IgD-negative memory B cell (primary cell): ENCODE results near the gene EXOC4. TPM values are rescaled to one million over a fixed set of nuclear protein-coding genes. Genes with fewer than 3 reads are reported as not detected.

ENCODE experiments used
- H3K27ac Mint-ChIP-seq, 3 donors: one replicate each; pipeline ENCODE4 v1.8.0; 2020 to 2022; ENCODE audit warnings: mild to moderate bottlenecking in 3 of 3, mixed read lengths in 3 of 3, moderate library complexity in 1 of 3
- H3K27me3 Mint-ChIP-seq: one replicate; pipeline ENCODE4 v1.8.0; 2021; ENCODE audit warnings: mixed read lengths
- H3K36me3 Mint-ChIP-seq: one replicate; pipeline ENCODE4 v1.8.0; 2020; ENCODE audit warnings: mild to moderate bottlenecking, mixed read lengths
- H3K4me1 Mint-ChIP-seq, 3 donors: one replicate each; pipeline ENCODE4 v1.8.0; 2020 to 2022; ENCODE audit warnings: mixed read lengths in 3 of 3, mild to moderate bottlenecking in 1 of 3
- H3K4me3 Mint-ChIP-seq, 4 donors: one replicate each; pipeline ENCODE4 v1.8.0; 2020 to 2022; ENCODE audit warnings: mild to moderate bottlenecking in 4 of 4, mixed read lengths in 4 of 4, moderate library complexity in 3 of 4
- H3K9me3 Mint-ChIP-seq, 3 donors: one replicate each; pipeline ENCODE4 v1.8.0; 2020 to 2021; ENCODE audit warnings: mixed read lengths in 3 of 3, mild to moderate bottlenecking in 1 of 3
- polyA plus RNA-seq: library from polyadenylated mRNA; unstranded; fragments of 300-500 nt; fragmentation: Illumina TruSeq; gene quantifications from one replicate; pipeline ENCODE4 v1.2.3, GENCODE V29; 2021

The EXOC4 gene
- polyA plus RNA-seq, 1 donor from 2014 or later, result 34.5 TPM

DNA sequence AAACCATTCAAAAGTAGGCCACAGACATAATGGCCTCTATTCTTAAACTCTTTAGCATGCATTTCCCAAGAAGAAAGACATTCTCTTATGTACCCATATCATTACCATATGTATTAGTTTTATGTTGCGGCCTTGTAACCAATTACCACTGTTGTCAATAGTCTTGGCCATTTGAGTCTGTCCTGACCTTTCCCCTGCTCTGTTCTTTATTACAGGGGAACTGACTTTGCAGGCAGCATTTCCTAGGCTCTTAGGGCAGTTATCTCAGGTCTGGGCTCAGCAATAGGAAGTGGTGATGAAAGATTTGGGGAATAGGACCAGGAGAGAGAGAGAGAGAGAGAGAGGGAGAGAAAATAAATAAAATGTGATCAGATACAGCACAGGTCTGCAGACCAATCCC, 679.7 kb downstream of the EXOC4 start:
- H3K4me1 Mint-ChIP-seq, result peaks cover 0 to 1% (median 0%) of the 10 kb centered on the region in 3 donors

DNA sequence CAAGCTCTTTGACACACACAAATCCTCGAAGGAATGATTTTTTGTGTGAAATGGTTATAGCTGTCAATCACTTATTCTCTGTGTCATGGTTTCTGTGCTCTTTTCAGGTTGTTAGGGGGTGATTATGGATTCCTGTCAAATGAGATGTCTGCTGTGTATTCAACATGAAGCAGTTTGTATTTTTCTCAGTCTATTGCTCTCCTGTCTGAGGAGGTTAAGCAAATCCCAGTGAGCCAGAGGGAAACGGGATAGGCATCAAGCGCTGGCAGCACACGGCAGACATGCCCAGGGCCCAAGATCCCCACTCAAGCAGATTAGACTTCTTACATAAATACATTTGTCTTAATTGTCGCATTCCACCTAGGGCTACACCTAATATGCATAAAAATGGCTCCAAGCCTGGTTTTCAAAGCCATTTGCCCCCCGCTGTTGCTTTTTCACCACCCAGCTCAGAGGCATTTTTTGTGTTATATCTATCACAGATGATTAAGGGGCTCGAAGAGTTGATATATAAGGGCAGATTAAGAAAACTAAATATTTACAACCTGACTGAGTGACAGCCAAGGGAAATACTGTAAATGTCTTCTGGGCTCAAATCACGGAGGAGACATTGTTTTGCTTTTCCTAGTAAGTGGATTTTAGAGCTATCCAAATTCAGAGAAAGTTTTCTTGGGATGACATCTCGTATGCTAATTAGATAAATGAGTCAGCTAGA, 681.5 kb downstream of the EXOC4 start:
- peaks cover 25% of the 10 kb centered on the region for H3K36me3 Mint-ChIP-seq
- H3K9me3 Mint-ChIP-seq, result no peaks in the 10 kb centered on the region
- H3K4me3 Mint-ChIP-seq, result no peak overlapping the region
- H3K4me1 Mint-ChIP-seq, result peaks cover 0 to 1% (median 0%) of the 10 kb centered on the region in 3 donors
- H3K27me3 Mint-ChIP-seq, result no peaks in the 10 kb centered on the region
- no peak overlapping the region for H3K27ac Mint-ChIP-seq

More for the DNA sequence above, 679.7 kb downstream of the EXOC4 start:
- Mint-ChIP-seq H3K4me3 (no peak overlapping the region), H3K27ac (no peak overlapping the region), H3K36me3 (peaks cover 18% of the 10 kb centered on the region), H3K27me3 (no peaks in the 10 kb centered on the region), H3K9me3 (no peaks in the 10 kb centered on the region)

DNA sequence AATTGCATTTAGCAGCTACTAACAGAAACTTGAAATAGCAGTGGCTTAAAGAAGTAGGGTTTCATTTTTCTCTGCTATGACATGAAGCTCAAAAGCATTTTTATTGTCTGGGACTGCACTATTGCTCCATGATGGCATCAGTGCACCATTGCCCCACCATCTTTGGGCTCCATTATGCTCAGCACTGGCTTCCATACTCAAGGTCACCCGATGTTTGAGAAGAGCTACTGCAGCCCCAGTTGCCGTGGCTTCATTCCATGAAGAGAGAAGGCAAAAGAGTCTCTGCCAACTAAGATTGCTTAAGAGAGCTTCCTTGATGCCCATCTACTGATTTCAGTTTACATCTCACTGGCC, 682.1 kb downstream of the EXOC4 start:
- H3K4me3 Mint-ChIP-seq, result no peak overlapping the region
- H3K27ac Mint-ChIP-seq, result no peak overlapping the region
- H3K9me3 Mint-ChIP-seq, result no peaks in the 10 kb centered on the region
- H3K27me3 Mint-ChIP-seq, result no peaks in the 10 kb centered on the region
- peaks cover 0 to 1% (median 0%) of the 10 kb centered on the region in 3 donors for H3K4me1 Mint-ChIP-seq
- peaks cover 28% of the 10 kb centered on the region for H3K36me3 Mint-ChIP-seq

DNA sequence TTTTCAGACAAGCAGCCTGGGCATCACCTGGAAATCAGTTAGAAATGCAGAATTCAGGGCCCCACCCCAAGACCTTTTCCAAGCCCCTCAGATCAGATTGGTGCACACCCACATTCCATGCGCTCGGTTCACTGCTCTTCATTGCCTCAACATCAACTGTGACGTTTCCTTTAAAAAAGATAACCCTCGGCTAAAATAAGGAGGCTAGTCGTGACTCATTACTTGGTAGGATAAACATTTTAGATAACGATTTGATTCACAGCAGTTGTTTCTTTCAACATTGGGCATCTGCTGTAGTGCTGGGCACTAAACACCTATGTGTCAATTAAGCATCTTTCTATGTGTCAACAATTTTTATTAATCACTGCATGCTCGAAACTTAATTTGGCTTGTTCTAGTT, 683.2 kb downstream of the EXOC4 start:
- H3K4me1 Mint-ChIP-seq, result peaks cover 0 to 1% (median 0%) of the 10 kb centered on the region in 3 donors
- no peak overlapping the region for H3K27ac Mint-ChIP-seq
- peaks cover 30% of the 10 kb centered on the region for H3K36me3 Mint-ChIP-seq
- no peaks in the 10 kb centered on the region for H3K27me3 Mint-ChIP-seq
- H3K4me3 Mint-ChIP-seq, result no peak overlapping the region
- no peaks in the 10 kb centered on the region for H3K9me3 Mint-ChIP-seq

DNA sequence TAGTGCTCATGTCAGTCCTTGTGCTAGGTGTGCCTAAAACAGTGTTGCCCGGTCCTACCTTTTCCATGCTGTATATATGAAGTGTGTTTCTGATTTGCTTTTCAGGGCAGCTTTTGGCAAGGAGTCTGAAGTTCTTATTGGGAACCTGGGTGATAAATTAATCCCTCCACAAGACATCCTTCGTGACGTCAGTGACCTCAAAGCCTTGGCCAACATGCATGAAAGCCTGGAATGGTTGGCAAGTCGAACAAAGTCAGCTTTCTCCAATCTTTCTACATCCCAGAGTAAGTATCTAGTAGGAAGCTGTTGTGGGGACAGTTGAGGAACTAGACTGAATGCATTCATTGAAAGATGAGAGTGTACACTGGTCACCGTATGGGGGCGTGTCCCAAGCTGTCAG, 684.9 kb downstream of the EXOC4 start:
- peaks cover 24% of the 10 kb centered on the region for H3K36me3 Mint-ChIP-seq
- H3K9me3 Mint-ChIP-seq, result no peaks in the 10 kb centered on the region
- no peaks in the 10 kb centered on the region for H3K4me1 Mint-ChIP-seq
- H3K27me3 Mint-ChIP-seq, result no peaks in the 10 kb centered on the region
- no peak overlapping the region for H3K4me3 Mint-ChIP-seq
- H3K27ac Mint-ChIP-seq, result no peak overlapping the region

DNA sequence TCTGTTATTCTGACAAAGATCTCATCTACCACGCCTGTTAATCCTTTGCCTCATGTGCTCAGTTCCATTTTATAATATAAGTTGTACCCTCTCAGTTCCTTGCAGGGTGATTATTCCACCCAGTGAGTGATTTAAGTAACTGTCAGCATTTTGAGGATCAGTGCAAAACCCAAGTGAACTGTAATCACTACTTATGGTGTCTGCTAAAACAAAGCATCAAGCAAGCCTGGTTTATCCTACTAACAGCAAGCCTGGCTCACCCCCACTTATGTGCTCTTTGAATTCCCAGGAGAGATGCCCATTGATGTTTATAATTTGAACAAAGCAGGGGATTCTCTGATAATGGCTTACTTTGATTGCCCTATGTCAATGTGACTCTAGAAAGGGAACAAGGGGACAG, 687.5 kb downstream of the EXOC4 start:
- Mint-ChIP-seq H3K4me3 (no peak overlapping the region), H3K27me3 (no peaks in the 10 kb centered on the region), H3K36me3 (peaks cover 21% of the 10 kb centered on the region), H3K9me3 (no peaks in the 10 kb centered on the region), H3K27ac (no peak overlapping the region), H3K4me1 (no peaks in the 10 kb centered on the region)

DNA sequence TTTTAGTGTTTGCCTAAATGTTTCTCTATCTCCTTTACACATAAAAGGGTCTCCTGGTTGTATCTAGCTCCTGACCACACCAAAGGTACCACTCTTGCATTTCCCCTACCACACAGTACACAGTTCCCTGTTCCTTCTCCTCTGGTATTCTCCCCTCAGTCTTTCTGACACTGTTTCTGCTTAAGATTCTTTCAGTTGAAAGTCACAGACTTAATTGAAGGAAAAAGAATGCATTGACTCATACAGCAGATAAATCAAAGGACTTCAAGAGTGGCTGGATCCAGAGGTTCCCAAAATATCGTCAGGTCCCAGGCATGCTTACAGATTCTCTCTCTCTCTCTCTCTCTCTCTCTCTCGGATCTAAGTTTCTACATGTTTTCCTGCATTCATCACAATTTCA, 688.6 kb downstream of the EXOC4 start:
- no peak overlapping the region for H3K27ac Mint-ChIP-seq
- H3K4me1 Mint-ChIP-seq, result no peaks in the 10 kb centered on the region
- peaks cover 0 to 2% (median 0%) of the 10 kb centered on the region in 3 donors for H3K9me3 Mint-ChIP-seq
- no peak overlapping the region for H3K4me3 Mint-ChIP-seq
- peaks cover 21% of the 10 kb centered on the region for H3K36me3 Mint-ChIP-seq
- no peaks in the 10 kb centered on the region for H3K27me3 Mint-ChIP-seq

DNA sequence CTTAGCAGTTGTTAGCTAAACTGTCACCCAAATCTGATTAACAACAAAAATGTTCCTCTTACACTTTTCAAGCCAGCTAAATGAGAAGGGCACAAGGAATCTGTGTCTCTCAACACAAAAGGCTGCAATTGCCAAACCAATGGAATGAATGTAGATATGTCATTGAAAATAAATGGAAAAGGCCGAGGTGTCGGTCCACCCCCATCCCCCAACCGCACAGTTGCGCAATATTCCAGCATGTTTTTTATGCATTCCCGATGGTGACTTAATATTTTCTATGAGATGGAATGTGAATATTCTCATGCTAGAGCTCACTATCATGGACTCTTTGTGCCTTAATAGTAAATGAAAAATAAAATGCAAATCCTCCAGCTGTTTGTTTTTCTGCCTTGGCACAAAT, 692.6 kb downstream of the EXOC4 start:
- H3K9me3 Mint-ChIP-seq, result peaks cover 0 to 2% (median 0%) of the 10 kb centered on the region in 3 donors
- no peaks in the 10 kb centered on the region for H3K27me3 Mint-ChIP-seq
- no peak overlapping the region for H3K4me3 Mint-ChIP-seq
- no peaks in the 10 kb centered on the region for H3K4me1 Mint-ChIP-seq
- no peak overlapping the region for H3K27ac Mint-ChIP-seq
- H3K36me3 Mint-ChIP-seq, result peaks cover 9% of the 10 kb centered on the region

DNA sequence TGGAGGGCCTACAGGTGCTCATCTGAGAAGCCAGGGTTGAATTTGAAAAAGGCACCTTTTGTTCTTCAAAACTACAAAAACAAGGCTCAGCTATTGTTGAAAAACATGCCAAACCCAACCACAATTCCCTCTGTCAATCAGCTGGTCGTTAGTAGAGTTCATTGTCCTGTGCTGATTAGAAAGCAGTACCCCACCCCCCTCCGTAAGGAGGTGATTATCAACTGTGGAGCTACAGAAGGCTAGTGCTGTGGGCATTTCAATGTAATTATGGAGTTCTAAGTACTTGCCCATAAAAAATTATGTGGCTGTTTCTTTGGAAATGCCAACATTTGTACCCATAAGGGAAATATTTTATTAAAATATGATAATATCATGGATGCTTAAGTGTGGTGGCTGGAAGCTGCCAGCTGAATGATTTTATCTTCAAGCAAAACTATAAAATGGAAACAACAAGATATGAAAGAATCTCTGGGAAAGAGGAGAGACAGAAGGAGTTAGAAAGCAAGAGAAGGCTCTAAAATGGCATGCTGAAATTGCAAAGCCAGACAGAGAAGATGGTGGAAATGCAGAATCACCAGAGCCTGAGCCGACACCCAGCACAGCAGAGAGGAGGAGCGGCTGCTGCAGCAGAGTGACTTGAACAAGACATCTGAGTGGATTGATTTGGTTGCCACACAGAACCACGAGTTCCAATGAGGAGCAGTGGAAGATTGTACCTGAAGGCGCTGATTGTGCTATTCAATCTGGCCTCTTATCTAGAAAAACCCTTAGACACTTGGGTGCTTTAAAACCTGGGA, 694.8 kb downstream of the EXOC4 start:
- peaks cover 11% of the 10 kb centered on the region for H3K36me3 Mint-ChIP-seq
- H3K4me3 Mint-ChIP-seq, result peak overlapping the region in 1 of 4 donors; percentile 9
- no peak overlapping the region for H3K27ac Mint-ChIP-seq
- H3K9me3 Mint-ChIP-seq, result peaks cover 0 to 6% (median 0%) of the 10 kb centered on the region in 3 donors
- H3K27me3 Mint-ChIP-seq, result no peaks in the 10 kb centered on the region
- H3K4me1 Mint-ChIP-seq, result no peaks in the 10 kb centered on the region

DNA sequence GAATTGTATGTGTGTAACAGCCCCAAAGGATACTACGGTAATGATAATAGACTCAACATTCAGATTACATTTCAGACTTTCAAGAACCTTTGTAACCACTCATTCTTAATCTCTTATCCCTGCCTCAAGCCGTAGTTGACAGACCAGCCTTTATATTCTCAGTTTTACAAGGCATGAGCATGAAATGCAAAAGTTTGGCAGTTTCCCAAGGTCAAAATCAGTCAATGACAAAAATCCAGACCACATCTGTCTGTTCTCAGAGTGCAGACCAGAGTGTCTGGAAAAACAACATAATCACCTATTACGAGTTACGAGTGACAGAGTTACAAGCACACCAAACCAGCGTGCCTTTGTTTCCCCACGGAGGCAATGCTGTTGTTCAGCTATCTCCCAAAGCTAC, 695.7 kb downstream of the EXOC4 start:
- Mint-ChIP-seq H3K36me3 (peaks cover 11% of the 10 kb centered on the region), H3K27me3 (no peaks in the 10 kb centered on the region), H3K4me3 (no peak overlapping the region), H3K9me3 (peaks cover 0 to 6% (median 0%) of the 10 kb centered on the region in 3 donors), H3K4me1 (no peaks in the 10 kb centered on the region), H3K27ac (no peak overlapping the region)

DNA sequence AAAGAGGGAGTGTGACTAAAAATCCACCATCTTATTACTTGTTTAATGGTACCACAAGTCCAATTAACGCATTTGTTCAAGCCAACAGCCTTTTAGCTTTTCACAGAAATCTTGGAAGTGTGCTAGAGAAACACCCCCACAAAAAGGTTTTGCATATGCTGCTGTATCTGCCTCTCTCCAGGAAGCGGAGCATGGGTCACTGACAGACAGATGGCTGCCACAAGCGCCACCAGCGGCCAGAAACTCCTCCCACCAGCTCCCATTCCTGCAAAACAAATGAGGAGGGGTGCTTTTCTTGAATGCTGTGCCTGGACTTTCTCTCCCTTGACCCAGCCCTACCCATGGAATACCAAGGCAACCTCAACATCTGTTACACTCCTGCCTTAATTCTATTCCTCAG, 698.0 kb downstream of the EXOC4 start:
- H3K4me1 Mint-ChIP-seq, result no peaks in the 10 kb centered on the region
- H3K36me3 Mint-ChIP-seq, result peaks cover 16% of the 10 kb centered on the region
- no peaks in the 10 kb centered on the region for H3K27me3 Mint-ChIP-seq
- H3K4me3 Mint-ChIP-seq, result no peak overlapping the region
- H3K27ac Mint-ChIP-seq, result no peak overlapping the region
- peaks cover 0 to 7% (median 4%) of the 10 kb centered on the region in 3 donors for H3K9me3 Mint-ChIP-seq

DNA sequence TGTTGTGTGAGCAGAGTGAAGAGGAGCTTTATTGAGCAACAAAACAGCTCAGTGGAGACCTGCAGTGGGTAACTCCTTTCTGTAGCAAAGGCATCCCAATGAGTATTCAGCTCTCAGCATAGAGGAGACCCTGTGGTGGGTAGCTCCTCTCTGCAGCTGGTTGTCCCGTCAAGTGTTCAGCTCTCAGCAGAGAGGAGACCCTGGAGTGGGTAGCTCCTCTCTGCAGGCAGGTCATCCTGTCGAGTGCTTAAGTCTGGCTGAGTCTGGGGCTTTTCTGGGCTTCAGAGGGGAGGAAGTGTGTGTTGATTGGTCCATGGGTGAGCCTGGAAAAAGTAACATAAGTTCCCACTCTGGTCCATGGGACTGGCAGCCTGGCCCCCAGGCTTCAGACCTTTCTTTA, 702.3 kb downstream of the EXOC4 start:
- Mint-ChIP-seq H3K9me3 (peaks cover 0 to 5% (median 4%) of the 10 kb centered on the region in 3 donors), H3K27me3 (no peaks in the 10 kb centered on the region), H3K36me3 (peaks cover 9% of the 10 kb centered on the region), H3K27ac (no peak overlapping the region), H3K4me3 (peak overlapping the region in 1 of 4 donors; percentile 18), H3K4me1 (no peaks in the 10 kb centered on the region)

DNA sequence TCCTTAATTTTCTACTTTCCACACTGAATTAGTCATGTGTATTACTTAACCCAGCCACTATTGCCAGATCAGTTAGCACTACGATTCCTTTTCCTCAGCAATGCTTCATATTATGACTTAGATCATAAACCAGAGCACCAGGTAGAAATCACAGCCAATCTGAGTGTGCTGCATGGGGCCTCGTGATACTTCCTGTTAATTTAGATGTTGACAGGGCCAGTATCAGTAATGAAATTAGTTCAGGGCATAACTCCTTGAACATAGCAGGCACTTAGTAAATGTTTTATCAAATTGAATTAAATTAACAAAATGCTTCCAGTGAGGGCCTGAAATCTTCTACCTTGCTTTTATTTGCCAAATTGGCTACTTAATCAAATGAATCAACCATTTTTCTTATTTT, 705.0 kb downstream of the EXOC4 start:
- Mint-ChIP-seq H3K9me3 (peaks cover 1 to 4% (median 3%) of the 10 kb centered on the region in 3 donors), H3K4me3 (no peak overlapping the region), H3K27ac (no peak overlapping the region), H3K36me3 (peaks cover 13% of the 10 kb centered on the region), H3K4me1 (no peaks in the 10 kb centered on the region), H3K27me3 (no peaks in the 10 kb centered on the region)

DNA sequence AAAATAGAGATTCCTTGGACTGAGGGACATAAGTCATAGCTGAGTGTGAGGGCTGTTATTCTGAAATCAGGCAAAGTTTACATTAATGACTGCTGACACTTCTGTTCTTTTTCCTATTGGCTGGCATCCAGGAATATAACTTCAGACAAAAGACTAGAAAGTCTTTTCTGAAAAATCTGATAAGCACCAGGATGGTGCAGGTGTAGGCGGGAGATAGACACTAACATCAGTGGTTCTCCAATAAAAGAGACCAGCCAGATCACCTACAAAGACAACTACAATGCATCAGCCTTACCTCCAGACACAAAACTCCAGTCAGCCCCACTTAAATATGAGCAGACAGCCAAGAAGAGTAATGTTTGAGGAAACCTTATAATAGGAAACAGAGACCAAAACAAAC, 705.9 kb downstream of the EXOC4 start:
- no peak overlapping the region for H3K4me3 Mint-ChIP-seq
- H3K4me1 Mint-ChIP-seq, result no peaks in the 10 kb centered on the region
- H3K9me3 Mint-ChIP-seq, result peaks cover 1 to 4% (median 3%) of the 10 kb centered on the region in 3 donors
- H3K27me3 Mint-ChIP-seq, result no peaks in the 10 kb centered on the region
- H3K27ac Mint-ChIP-seq, result peak overlapping the region in 1 of 3 donors; percentile 32
- peaks cover 19% of the 10 kb centered on the region for H3K36me3 Mint-ChIP-seq

DNA sequence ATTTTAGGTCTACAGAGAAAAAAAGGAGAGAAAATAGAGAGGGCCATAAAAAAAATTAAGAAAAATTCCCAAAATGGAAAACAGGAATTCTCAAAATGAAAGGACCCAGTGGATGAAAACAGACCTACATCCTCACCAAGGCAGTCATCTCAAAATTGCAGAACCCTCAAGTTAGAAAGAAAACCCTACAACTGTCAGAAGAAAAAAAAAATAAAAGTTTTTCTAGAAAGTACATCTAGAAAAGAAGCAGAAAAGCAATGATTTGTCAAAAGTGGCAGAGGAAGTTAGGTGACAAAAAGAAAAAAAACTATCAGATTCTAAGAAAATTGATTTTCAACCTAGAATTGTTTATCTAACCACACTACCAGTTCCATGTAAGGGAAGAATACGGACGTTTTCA, 706.6 kb downstream of the EXOC4 start:
- no peaks in the 10 kb centered on the region for H3K27me3 Mint-ChIP-seq
- H3K9me3 Mint-ChIP-seq, result peaks cover 0 to 9% (median 5%) of the 10 kb centered on the region in 3 donors
- peak overlapping the region in 1 of 4 donors; percentile 66 for H3K4me3 Mint-ChIP-seq
- H3K36me3 Mint-ChIP-seq, result peaks cover 17% of the 10 kb centered on the region
- H3K27ac Mint-ChIP-seq, result peak overlapping the region in 1 of 3 donors; percentile 32
- H3K4me1 Mint-ChIP-seq, result no peaks in the 10 kb centered on the region
